ENCODE data around the gene MEGF6. TPM values are rescaled to one million over a fixed set of nuclear protein-coding genes. Genes with fewer than 3 reads are reported as not detected.

Gene MEGF6
- total RNA-seq, 2 experiments from 2014 or later = 2.0 to 2.5 TPM

DNA sequence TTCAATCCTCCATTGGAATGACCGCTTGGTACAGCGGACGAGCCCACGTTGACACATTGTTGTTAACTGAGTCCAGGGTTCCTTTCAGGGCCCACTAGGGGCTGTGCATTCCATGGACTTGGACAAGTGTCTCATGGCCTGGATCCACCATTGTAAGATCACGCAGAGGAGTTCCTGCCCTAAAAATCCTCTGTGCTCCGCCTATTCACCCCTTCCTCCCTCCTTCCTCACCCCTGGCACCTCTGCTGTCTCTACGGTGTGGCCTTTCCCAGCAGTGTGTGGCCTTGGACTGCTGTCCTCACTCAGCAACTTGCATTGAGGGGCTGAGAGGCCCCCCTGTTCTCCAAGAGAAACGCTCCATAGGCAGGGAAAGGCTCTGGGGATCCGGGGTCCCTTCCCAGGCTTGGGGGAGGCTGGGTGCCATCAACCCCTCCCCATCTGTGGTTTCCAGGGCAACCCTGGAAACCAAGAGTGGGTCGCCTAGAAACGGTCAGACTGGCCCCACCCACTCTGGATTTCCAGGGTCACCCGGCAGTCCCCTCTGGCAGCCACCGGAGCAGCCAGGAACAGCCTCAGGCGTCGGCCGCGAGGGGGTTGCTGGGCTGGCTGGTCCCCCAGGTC, 50.9 kb downstream of the MEGF6 start:
- no peaks in the 10 kb centered on the region for H3K9me3 Mint-ChIP-seq
- DNase-seq (no peak), ATAC-seq (no peak)
- no peaks in the 10 kb centered on the region for H3K4me1 Mint-ChIP-seq (ENCODE audit: low read depth)
- no peak for TF ChIP-seq CTCF (IDR thresholded peaks at IDR 0.05)
- ChIA-PET POLR2A (no interaction called here), CTCF (interaction anchor here (1.1 kb wide), 1 partner anchor 58 kb away, joined by 5 read pairs; no protein-coding TSS in a partner anchor)
- no peak overlapping the region for H3K27ac Mint-ChIP-seq
- H3K27me3 Mint-ChIP-seq = no peaks in the 10 kb centered on the region
- H3K36me3 Mint-ChIP-seq (ENCODE audit: low read depth) = no peaks in the 10 kb centered on the region
- intact Hi-C loops (cut with micrococcal nuclease) = no loop called here
- no peak overlapping the region for H3K4me3 Mint-ChIP-seq

GRCh38 chr1:3558036-3558726, 53.1 kb downstream of the MEGF6 start:
- DNase-seq = no peak
- Mint-ChIP-seq H3K4me1 (ENCODE audit: low read depth) (no peaks in the 10 kb centered on the region), H3K27ac (no peak overlapping the region), H3K27me3 (no peaks in the 10 kb centered on the region), H3K4me3 (no peak overlapping the region), H3K9me3 (no peaks in the 10 kb centered on the region), H3K36me3 (ENCODE audit: low read depth) (no peaks in the 10 kb centered on the region)
- POLR2A ChIA-PET = no interaction called here
- no peak for TF ChIP-seq CTCF (IDR thresholded peaks at IDR 0.05)
- CTCF ChIA-PET = interaction anchor here (0.9 to 1.5 kb wide), 2 partner anchors 61 to 105 kb away, joined by 4 to 5 read pairs; no protein-coding TSS in a partner anchor
- intact Hi-C loops (cut with micrococcal nuclease) = no loop called here
- ATAC-seq = no peak

DNA sequence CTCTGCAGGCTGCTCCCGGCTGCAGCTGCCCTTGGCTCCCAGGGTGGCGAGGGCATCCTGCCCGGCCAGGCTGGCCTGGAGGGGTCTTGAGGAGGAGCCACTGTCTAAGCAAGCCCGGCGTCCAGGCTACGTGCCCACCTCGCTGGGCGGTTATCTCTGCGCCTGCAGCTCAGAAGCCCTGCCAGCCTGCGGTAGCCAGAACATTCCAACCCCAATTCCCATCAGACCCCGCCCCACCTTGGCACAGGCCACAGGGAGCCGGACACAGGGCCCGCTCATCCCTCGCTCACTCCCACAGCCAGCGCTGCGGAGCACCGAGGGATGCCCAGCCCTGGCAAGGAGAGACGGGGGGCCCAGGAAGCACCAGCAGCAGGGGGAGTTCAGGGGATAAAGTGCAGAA, 53.9 kb downstream of the MEGF6 start:
- no peaks in the 10 kb centered on the region for H3K27me3 Mint-ChIP-seq

DNA sequence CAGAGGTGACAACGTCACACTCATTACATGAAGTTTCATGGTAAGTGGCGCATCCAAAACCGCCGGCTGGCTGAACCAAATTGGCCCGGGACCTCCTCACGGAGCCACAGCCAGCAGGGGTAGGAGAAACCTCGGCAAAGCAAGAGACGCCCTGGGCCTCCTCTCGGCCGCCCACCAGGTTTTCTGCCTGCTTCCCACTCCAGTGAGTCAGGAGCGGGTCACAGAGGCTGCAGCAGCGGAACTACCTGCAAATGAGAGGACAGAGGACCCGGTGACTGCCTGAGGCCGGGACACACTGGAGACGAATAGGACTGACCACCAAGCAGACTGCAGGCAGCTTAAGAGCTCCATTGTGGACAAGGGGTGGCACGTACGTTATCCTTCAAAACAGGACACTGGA, 55.0 kb downstream of the MEGF6 start:
- intact Hi-C loops (cut with micrococcal nuclease) = no loop called here
- no peak for ATAC-seq
- CTCF ChIA-PET = interaction anchor here (1.2 kb wide), 1 partner anchor 35 kb away, joined by 3 read pairs; no protein-coding TSS in a partner anchor
- no peaks in the 10 kb centered on the region for H3K36me3 Mint-ChIP-seq (ENCODE audit: low read depth)
- H3K9me3 Mint-ChIP-seq = no peaks in the 10 kb centered on the region
- POLR2A ChIA-PET = interaction anchor here (1.0 kb wide), 1 partner anchor 9 kb away, joined by 3 read pairs; no protein-coding TSS in a partner anchor
- no peak overlapping the region for H3K4me3 Mint-ChIP-seq
- no peak for TF ChIP-seq CTCF (IDR thresholded peaks at IDR 0.05)
- H3K4me1 Mint-ChIP-seq (ENCODE audit: low read depth) = no peaks in the 10 kb centered on the region
- no peak overlapping the region for H3K27ac Mint-ChIP-seq
- no peak for DNase-seq
- H3K27me3 Mint-ChIP-seq = no peaks in the 10 kb centered on the region

More for the DNA sequence above, 53.9 kb downstream of the MEGF6 start:
- DNase-seq (no peak), ATAC-seq (no peak)
- Mint-ChIP-seq H3K27ac (no peak overlapping the region), H3K4me1 (ENCODE audit: low read depth) (no peaks in the 10 kb centered on the region), H3K36me3 (ENCODE audit: low read depth) (no peaks in the 10 kb centered on the region), H3K9me3 (no peaks in the 10 kb centered on the region), H3K4me3 (no peak overlapping the region)
- CTCF ChIA-PET = interaction anchor here (0.9 to 1.5 kb wide), 2 partner anchors 62 to 104 kb away, joined by 4 to 5 read pairs; no protein-coding TSS in a partner anchor
- intact Hi-C loops (cut with micrococcal nuclease) = no loop called here
- POLR2A ChIA-PET = interaction anchor here (1.0 kb wide), 1 partner anchor 10 kb away, joined by 3 read pairs; no protein-coding TSS in a partner anchor
- no peak for TF ChIP-seq CTCF (IDR thresholded peaks at IDR 0.05)

Data from activated CD8-positive, alpha-beta T cell treated with anti-CD3 and anti-CD28 coated beads for 36 hours (primary cell).